HG03025 (cell line): Measurements from ENCODE around the gene UBE2G2.

Experiments
- ATAC-seq: cut with Tn5 transposase; IDR thresholded peaks from one replicate; pipeline ENCODE4 v1.9.1; 2021; ENCODE audit warnings: mild to moderate bottlenecking, moderate library complexity; ENCODE audit not compliant: unreplicated experiment, low FRiP score

UBE2G2 gene

DNA sequence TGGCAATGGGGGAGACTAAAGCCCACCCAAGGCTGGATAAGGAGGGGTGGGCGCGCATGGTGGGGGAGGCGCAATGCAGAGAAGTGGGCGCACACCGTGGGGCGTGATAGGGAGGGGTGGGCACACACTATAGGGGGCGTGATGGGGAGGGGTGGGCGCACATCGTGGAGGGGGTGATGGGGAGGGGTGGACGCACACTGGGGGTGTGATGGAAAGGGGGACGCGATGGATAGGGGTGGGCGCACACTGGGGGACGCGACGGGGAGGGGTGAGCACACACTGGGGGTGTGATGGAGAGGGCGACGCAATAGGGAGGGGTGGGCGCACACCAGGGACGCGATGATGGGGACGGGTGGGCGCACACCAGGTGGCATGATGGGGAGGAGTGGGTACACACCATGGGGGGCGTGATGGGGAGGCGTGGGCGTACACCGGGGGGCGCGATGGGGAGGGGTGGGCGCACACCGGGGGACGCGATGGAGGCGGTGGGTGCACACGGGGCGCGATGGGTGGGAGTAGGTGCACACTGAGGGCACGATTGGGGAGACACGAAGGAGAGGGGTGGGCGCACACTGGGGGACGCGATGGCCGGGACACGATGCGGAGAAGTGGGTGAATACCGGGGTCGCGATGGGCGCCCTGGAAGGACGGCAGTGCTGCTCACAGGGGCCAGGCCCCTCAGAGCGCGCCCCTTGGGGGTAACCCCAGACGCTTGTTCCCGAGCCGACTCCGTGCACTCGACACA lies 15.3 kb upstream of the UBE2G2 start:
- ATAC-seq: no peak

DNA sequence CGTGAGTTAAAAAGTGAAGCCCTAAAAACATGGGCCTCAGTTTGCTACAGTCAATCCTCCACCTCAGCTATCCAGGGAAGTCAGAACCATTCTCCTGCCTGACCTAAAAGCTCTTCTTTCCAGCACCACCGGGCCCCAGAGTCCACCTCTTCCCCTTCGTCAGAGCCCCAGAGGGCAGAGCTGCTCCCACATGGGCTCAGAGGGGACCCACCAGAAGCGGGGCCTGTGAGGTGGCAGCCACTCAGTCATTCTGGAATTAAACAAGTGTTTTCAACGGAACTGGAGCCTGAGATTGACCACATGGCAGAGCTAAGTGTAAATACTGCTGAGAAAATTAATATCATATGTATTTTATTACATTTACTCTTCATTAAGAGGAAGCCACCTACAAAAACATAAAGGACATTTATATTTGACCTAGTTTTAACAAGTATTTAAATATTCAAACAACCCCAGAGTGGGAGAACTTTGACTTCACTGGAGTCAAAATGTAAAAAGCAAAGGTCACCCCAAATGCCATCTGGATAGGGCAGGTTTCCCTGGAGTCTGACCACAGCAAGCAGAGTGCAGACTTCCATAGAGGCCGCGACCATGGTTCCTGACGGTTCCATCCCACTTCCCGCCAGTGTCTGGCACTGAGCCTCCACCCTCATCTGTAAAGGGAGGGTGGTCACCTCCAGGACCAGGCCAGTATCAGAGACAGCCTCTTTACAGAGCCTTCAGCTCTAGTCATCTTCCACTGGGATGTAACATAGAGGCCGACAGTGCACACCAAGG lies 14.4 kb upstream of the UBE2G2 start:
- no peak for ATAC-seq

DNA sequence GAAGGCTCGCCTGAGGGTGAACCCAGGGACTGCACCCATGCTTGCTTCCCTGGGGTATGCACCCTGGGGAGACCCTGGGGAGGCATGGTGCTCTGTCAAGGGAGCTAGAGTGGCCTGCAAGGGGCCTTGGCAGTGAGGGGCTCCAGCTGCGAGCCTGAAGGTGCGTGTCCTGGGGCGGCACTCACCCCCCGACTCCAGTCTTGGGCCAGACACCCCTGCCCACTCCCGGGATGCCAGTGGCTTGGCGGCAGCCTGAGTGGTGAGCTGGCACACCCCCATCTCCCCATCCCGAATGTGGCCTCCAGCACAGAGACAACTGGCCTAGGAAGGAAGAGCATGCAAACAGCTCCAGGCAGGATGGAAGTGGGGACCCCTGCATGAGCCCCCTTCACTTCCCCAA lies 13.6 kb upstream of the UBE2G2 start:
- no peak for ATAC-seq

DNA sequence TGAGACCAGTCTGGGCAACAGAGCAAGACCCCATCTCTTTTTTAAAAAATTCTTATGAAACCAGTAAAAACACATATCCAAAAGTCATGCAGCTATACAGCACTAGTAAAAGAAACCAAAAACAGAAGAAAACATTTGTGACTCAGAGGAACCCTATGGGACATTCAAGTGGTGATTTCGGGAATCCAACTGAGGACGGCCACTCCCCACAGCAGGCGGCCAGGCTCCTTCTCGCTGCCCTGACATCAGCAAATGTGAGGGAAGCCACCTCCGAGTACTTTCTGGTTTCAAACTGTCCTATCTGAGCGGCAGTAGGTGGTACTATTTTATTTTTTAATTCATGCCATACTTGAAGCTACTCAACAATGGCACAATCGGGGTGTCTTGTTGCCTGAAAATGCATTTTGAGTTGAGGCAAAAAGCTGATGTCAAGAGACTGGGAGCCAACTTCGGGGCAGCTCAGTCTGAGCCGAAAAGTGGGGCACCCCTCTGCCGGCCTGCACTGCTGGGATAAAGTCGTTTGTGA lies 12.9 kb upstream of the UBE2G2 start:
- no peak for ATAC-seq

DNA sequence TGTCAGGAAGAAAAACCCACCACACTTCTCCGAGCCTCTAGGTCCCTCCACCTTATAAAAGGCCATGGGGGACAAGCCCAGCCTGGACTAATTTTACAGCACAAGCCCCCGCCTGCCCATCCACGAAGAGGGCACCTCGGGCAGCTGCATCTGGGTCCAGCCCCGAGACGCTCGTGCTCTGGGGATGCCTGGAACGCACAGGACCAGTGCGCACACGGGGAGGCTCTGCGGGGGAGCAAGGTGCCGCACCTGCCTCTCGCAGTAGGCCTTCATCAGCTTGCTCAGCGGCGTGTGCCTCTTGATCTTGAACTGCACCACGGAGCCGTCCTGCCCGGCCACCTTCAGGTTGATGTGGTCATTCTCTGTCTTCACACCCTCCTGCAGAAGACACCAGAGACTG lies 12.1 kb upstream of the UBE2G2 start:
- ATAC-seq: no peak

DNA sequence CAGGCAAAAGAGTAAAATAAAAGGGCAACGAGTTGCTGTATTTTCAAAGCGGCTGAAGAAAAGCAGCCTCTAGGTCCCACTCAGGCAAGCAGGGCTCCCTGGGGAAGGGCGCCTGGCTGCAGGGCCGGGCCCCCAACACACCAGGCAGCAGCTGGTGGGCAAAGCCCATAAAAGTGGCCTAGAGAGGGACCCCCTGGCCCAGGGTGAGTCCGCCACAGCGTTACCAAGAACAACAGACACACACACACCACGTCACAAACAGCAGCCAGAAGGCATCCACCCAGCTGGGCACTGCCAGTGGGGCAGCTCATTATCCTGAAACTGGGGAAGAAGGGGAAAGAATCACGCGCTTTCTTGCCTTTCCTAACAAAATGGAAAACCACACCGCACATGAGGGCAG lies 11.5 kb upstream of the UBE2G2 start:
- no peak for ATAC-seq

DNA sequence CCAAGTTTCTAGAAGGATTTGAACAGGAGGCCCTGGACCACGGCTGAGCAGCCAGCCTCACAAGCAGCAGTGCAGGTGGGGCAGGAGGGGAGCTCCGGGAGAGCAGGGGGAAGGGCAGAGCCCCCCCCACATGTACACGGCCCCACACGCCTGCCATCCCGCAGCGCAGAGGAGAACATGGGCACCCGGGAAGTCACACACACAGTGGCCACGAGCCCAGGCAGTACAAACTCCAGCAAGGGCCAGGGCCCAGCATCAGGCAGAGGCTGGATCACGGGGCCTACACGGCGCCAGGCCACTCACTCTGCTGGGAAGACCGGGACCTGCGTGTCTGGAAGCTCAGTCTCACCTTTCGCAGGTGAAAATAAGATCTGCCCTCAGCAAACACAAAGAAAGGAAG lies 11.0 kb upstream of the UBE2G2 start:
- ATAC-seq: no peak

DNA sequence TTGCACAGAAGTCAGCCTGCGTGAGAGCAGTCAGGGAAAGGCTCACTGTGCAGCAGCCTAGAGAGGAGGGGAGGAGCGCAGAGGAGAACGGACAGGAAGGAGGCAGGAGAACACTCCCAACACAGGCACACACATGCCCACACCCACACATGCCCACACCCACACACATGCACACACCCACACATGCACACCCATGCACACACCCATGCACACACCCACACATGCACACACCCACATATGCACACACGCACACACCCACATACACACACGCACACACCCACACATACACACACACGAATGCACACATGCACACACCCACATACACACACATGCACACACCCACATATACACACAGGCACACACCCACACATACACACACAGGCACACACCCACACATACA lies 9.2 kb upstream of the UBE2G2 start:
- ATAC-seq: no peak

DNA sequence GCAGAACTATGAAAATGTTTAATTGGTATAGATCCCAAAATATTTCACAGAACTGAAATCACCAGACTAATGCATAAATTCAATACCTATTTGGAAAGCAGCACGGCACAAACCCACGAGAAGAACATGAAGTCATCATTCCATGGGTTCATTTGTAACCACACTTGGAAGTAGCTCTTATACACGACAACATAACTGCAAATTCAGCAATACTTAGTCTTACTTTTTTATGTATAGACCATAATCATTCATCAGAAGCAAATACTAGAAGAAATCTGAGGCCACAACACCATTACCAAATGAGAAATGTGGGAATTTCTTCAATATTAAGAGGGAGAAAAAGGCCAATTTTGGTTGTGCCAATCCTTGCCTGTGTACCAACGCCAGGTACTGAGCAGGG lies 4.2 kb upstream of the UBE2G2 start:
- no peak for ATAC-seq

DNA sequence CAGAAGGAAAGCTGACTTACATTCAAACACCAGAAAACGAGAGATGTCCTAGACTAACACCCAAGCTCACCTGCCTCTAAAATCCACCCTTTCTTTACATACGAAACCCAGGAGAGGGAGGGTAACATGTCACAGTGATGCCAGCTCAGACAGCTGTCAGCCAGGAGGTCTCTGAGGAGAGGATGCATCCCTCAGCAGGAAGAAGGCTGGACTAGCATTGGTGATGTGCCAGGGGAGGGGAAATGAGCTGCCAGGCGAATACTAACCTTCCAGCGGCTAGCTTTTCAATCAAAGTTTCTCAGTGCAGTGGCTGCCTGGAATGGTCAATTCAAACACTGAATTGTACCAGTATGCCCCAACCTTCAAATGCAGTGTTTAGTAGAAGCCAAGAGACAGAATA lies 3.6 kb upstream of the UBE2G2 start:
- ATAC-seq: no peak

DNA sequence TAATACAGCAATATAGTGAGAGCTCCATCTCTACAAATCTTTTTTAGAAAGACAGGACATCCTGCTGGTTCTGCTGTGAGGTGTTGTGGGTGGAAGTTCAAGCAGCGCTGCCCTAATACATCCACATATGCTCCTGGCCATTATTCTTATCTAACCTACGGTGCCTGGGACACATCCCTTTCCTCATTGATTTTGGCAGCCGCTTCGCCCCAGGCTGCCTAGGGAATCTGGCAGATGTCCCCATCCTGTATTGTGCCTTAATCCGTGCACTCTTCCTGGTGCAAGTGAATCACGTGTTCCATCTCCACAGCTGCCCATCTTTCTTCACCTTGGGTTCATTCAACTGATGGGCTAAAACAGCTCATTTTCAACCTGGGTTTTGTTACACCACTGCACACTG lies 3.1 kb upstream of the UBE2G2 start:
- no peak for ATAC-seq

DNA sequence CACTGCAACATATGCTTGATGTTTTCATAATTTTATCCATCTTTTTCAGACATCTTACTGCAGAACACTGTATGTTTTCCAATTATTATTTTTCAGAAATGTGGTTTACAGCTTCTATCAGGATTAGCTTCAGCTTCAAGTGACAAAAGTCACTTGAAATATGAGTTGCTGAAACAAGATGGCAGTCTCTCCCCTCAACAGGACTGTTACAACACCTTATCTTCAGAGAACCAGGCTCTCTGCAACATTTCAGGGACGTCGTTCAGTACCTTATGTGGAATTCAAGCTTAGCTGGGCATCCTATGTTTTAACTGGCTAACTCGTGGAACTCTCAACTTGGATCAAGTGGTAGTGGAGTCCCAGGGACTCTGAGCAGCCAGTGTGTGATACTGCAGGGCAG lies 2.0 kb upstream of the UBE2G2 start:
- no peak for ATAC-seq

DNA sequence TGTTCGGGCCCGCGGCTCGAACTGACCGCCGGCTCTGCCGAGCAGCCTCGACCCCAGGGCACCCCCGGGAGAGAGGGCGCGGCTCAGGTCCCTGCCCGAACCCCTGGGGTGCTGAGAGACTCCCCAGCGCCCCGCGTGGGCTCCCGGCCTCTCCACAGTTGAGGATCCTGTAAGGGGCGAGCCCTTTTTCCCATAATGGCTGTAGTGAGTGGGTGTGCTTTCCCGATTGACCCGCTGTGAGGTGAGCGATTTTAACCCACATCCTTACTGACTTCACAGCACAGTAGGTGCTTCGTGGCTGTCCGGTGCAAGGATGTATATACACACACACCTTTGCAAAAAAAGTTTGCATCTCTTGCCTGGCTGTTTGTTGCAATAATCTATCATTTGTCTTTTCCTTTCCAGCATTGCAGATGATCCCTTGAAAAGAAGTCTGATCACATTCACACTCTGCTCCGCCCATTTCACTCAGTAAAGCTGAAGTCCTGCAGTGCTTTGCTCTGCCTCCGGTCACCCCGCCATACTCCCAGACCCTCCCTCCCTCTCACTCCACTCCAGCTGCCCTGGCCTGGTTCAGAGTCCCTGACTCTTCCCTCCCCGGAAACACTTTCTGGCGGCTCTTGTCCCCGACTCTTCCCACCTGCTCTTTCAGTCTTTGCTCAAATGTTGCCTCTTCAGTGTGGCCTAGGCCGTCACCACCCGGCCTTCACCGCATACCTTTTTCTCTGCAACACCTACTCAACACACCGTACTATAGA lies 955 bp upstream of the UBE2G2 start:
- ATAC-seq: no peak

DNA sequence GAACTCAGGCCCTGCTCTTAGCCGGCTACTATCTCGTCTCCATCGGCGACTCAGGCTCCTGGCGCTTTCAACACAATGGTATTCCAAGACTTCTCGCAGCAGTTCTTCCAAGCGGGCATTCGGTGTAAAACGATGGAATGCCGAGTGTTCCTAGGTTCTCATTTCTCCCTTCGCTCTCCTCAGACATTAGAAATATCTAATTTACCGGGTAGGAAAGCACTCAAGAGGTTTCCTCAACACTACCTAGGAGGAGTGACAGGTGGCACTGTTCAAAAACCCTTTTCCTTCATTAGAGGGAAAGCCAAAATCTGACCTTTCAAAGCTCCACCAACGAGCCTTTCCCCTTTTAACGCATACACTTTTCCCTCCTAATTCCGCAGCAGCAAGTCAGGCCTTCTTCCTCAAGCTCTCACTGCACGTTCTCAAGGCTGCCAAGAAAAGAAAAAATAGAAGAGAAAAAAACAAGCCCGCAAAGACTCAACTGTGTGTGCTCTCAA lies 601 bp downstream of the UBE2G2 start:
- ATAC-seq: no peak

DNA sequence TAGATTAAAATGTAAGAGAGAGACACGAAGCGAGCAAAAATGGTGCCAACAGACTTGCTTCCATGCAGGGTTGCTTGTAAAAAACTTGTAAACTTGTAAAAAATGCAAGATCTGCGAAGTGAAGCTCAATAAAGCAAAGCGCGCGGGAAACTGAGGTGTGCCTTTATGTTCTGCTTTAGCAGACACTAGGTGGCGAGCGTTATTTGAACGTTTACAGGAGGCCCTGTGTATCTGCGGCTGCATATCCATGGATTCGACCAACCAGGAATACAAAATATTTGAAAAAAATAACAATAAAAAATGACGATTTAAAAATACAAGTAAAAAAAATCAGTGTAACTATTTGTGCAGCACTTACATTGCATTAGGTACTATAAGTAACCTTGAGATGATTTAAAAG lies 1.5 kb downstream of the UBE2G2 start:
- no peak for ATAC-seq

DNA sequence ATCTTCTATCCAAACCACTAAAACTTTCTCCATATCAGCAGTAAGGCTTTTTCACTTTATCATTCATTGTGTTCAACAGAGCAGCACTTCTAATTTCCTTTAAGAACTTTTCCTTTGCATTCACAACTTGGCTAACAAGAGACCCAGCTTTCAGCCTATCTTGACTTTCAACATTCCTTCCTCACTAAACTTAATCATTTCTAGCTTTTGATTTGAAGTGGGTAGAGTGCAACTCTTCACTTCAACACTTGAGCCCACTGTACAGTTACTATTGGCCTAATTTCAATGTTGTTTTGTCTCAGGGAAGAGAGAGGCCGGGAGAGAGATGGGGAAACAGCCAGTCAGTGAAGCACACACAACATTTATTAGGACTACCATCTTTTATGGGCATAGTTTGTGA lies 2.0 kb downstream of the UBE2G2 start:
- ATAC-seq: no peak

DNA sequence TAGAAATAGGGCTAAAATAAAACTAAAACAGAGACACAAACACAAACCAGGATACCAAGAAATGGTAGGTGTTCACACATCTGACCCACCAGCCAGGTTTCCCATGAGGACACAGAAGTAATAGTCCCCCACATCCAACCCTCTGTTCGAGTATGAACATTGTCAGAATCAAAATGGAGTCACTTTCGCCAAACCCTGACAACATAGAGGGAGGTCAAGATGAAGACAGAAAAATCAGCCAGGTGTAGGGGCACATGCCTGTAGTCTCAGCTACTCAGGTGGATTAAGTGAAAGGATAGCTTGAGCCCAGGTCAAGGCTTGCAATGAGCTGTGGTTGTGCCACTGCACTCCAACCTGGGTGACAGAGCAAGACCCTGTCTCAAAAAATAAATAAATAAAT lies 3.8 kb downstream of the UBE2G2 start:
- no peak for ATAC-seq

DNA sequence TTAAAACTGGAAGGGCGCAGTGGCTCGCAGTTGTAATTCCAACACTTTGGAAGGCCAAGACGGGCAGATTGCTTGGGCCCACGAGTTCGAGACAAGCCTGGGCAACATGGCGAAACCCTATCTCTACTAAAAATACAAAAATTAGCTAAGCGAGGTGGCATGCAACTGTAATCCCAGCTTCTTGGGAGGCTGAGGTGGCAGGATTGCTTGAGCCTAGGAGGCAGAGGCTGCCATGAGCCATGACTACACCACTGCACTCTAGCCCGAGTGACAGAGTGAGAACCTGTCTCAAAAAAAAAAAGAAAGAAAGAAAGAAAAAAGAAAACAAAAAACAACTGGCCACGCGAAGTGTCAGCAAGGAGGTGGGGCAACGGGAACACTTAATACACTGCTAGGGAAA lies 6.3 kb downstream of the UBE2G2 start:
- ATAC-seq: no peak

DNA sequence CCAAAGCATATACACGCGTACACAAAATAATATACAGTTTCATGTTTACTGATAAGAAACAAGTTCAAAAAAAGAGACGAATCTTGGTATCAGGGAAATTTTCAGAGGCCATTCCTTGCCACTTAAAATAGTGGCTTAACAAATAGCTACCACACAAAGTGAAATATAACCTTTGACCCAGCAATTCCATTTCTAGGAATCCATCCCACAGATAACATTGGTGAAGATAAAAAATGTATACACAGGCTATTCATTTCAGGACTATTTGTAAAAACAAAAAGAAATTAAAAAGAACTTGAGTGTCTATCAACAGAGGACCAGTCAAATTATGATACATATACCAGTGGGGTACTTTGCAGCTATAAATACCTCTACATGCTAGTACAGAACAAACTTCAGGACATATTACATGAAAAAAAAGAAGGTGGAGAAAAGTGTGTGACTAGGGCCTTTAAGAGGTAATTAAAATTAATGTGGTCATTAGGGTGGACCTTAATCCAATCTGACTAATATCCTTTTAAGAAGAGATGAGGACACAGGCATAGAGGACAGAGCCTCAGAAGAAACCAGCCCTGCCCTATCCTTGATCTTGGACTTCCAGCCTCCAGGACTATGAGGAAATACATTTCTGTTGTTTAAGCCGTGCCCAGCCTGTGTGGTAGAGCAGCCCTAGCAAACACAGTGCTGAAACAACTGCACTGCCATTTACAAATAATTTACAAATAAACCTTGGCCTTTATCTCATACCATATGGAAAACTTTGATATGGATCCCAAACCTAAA lies 7.8 kb downstream of the UBE2G2 start:
- ATAC-seq: no peak
